CD14-positive monocyte (primary cell): Measurements from ENCODE around the gene BTG2. TPM values are rescaled to one million over a fixed set of nuclear protein-coding genes. Genes with fewer than 3 reads are reported as not detected.

Experiments
- DNase-seq, 3 donors: peaks; one replicate each; pipeline ENCODE4 v3.0.0-alpha.2; 2011 to 2022
- H2AFZ ChIP-seq: 2 replicates; pipeline ENCODE4 v1.6.0; 2012; ENCODE audit warnings: mild to moderate bottlenecking, low read depth, low read length, inconsistent platforms; ENCODE audit not compliant: insufficient read depth, poor library complexity, severe bottlenecking
- H3K27ac ChIP-seq, 2 donors: 1 replicate in 1 of 2; 2 replicates in 1 of 2; pipeline ENCODE4 v1.5.1; 2012 to 2013; ENCODE audit warnings: low read length in 2 of 2, control low read depth in 1 of 2, inconsistent platforms in 1 of 2, low read depth in 1 of 2, mild to moderate bottlenecking in 1 of 2
- H3K27me3 ChIP-seq, 2 donors: one replicate each; pipeline versions ENCODE4 v1.6.0 to v1.6.1; 2011 to 2013; ENCODE audit warnings: low read length in 2 of 2; ENCODE audit not compliant: control insufficient read depth in 2 of 2, insufficient read depth in 2 of 2
- H3K36me3 ChIP-seq, 2 donors: replicated peaks in 1 of 2; 1 replicate in 1 of 2; 2 replicates in 1 of 2; pipeline versions ENCODE4 v1.5.1 to v1.6.1; 2012 to 2013; ENCODE audit warnings: low read length in 2 of 2, control low read depth in 1 of 2, inconsistent platforms in 1 of 2, mild to moderate bottlenecking in 1 of 2; ENCODE audit not compliant: insufficient read depth in 2 of 2, control insufficient read depth in 1 of 2
- H3K4me1 ChIP-seq, 2 donors: 1 replicate in 1 of 2; 2 replicates in 1 of 2; pipeline versions ENCODE4 v1.5.1 to v1.6.1; 2012 to 2013; ENCODE audit warnings: low read length in 2 of 2, control low read depth in 1 of 2, inconsistent platforms in 1 of 2, mild to moderate bottlenecking in 1 of 2, moderate library complexity in 1 of 2; ENCODE audit not compliant: insufficient read depth in 2 of 2, control insufficient read depth in 1 of 2
- H3K4me2 ChIP-seq: replicated peaks from 2 replicates; pipeline ENCODE3; 2012; ENCODE audit warnings: low read length, moderate library complexity, mild to moderate bottlenecking; ENCODE audit not compliant: poor library complexity, severe bottlenecking; ENCODE audit errors: extremely low read depth
- H3K4me3 ChIP-seq, 3 experiments: fragments of 200-600 bp in 1 of 3; sonication (generic) in 1 of 3; replicated peaks in 1 of 3; 1 replicate in 2 of 3; 2 replicates in 1 of 3; pipeline ENCODE4 v1.5.1; 2011 to 2013; ENCODE audit warnings: low read length in 3 of 3, mild to moderate bottlenecking in 3 of 3, control low read depth in 2 of 3, low read depth in 2 of 3, inconsistent platforms in 1 of 3, moderate library complexity in 1 of 3
- H3K79me2 ChIP-seq: 2 replicates; pipeline ENCODE4 v1.6.0; 2012; ENCODE audit warnings: mild to moderate bottlenecking, control low read depth, inconsistent platforms, low read length, moderate library complexity; ENCODE audit not compliant: insufficient read depth
- H3K9ac ChIP-seq: 2 replicates; pipeline ENCODE4 v1.6.0; 2017; ENCODE audit warnings: low read length, mild to moderate bottlenecking; ENCODE audit not compliant: insufficient read depth, poor library complexity, severe bottlenecking
- H3K9me3 ChIP-seq, 2 donors: replicated peaks in 1 of 2; 1 replicate in 1 of 2; 2 replicates in 1 of 2; pipeline versions ENCODE4 v1.5.1 to v1.6.1; 2012 to 2013; ENCODE audit warnings: low read length in 2 of 2, control low read depth in 1 of 2; ENCODE audit not compliant: control insufficient read depth in 1 of 2, insufficient read depth in 1 of 2
- H4K20me1 ChIP-seq: 2 replicates; pipeline ENCODE4 v1.6.0; 2012; ENCODE audit warnings: mild to moderate bottlenecking, low read length, control low read depth, moderate library complexity; ENCODE audit not compliant: insufficient read depth
- H3K27ac Mint-ChIP-seq, 7 donors: one replicate each; pipeline ENCODE4 v1.8.0; 2020; ENCODE audit warnings: mild to moderate bottlenecking in 7 of 7, mixed read lengths in 7 of 7, moderate library complexity in 6 of 7, inconsistent platforms in 2 of 7
- H3K27me3 Mint-ChIP-seq, 3 donors: one replicate each; pipeline ENCODE4 v1.8.0; 2021 to 2022; ENCODE audit warnings: low read depth in 3 of 3, mild to moderate bottlenecking in 3 of 3, mixed read lengths in 3 of 3, moderate library complexity in 3 of 3, inconsistent platforms in 1 of 3
- H3K36me3 Mint-ChIP-seq, 2 donors: one replicate each; pipeline ENCODE4 v1.8.0; 2020; ENCODE audit warnings: mixed read lengths in 2 of 2, inconsistent platforms in 1 of 2, mild to moderate bottlenecking in 1 of 2
- H3K4me1 Mint-ChIP-seq: one replicate; pipeline ENCODE4 v1.8.0; 2020; ENCODE audit warnings: mild to moderate bottlenecking, mixed read lengths
- H3K4me3 Mint-ChIP-seq, 2 donors: one replicate each; pipeline ENCODE4 v1.8.0; 2020; ENCODE audit warnings: mild to moderate bottlenecking in 2 of 2, mixed read lengths in 2 of 2, moderate library complexity in 1 of 2
- H3K9me3 Mint-ChIP-seq, 7 donors: one replicate each; pipeline ENCODE4 v1.8.0; 2020 to 2022; ENCODE audit warnings: mixed read lengths in 7 of 7, mild to moderate bottlenecking in 6 of 7, moderate library complexity in 6 of 7, inconsistent platforms in 2 of 7
- CTCF ChIP-seq: fragments of 200-600 bp; IDR thresholded peaks from one replicate; pipeline ENCODE4 v1.8.0; 2022; ENCODE audit warnings: antibody characterized with exemption, mild to moderate bottlenecking
- WGBS: methylation state at CpG from one replicate; pipeline ENCODE4 v1.1.5; 2013; ENCODE audit warnings: missing lambda C conversion rate; ENCODE audit not compliant: insufficient coverage; 5-methylcytosine and 5-hydroxymethylcytosine counted together
- intact Hi-C, 2 donors: fragments of 100-400 bp; cut with micrococcal nuclease; formaldehyde crosslinking; loops; one replicate each; pipeline versions ENCODE4 v1.15.0 to v1.15.1; 2023
- polyA plus RNA-seq, 3 donors: library from polyadenylated mRNA; depleted of rRNA in 1 of 3; unstranded in 2 of 3; stranded (reverse) in 1 of 3; fragments of 300-500 nt in 2 of 3; fragments of >200 nt in 1 of 3; fragmentation: Illumina TruSeq in 2 of 3; gene quantifications; 1 replicate in 2 of 3; 2 replicates in 1 of 3; pipeline ENCODE4 v1.2.3, GENCODE V29; 2012 to 2021

The BTG2 gene
- polyA plus RNA-seq, 3 donors = 293 to 539 (median 483) TPM

- H3K27ac Mint-ChIP-seq = no peak overlapping the region
- no peak overlapping the region for H2AFZ ChIP-seq
- H3K4me3 Mint-ChIP-seq = peak overlapping the region in 1 of 2 donors; percentile 78
- peak in 2 of 3 donors; percentile 36 to 48 for DNase-seq
- intact Hi-C loops = loop anchor here (5.0 to 10.0 kb wide), 3 partner anchors 35 to 342 kb away; partner anchors contain the start of gene BTG2 (in 1 of the 2)
- peaks cover 19 to 29% of the 10 kb centered on the region in 2 donors for H3K27me3 ChIP-seq
- peaks cover 0 to 5% of the 10 kb centered on the region in 2 donors for H3K9me3 ChIP-seq
- TF ChIP-seq CTCF = peak; percentile 91
- H3K36me3 ChIP-seq = no peaks in the 10 kb centered on the region
- 73% methylated on average over 20 of the region's 23 CpGs for WGBS
- H3K27me3 Mint-ChIP-seq = peaks cover 25 to 32% (median 27%) of the 10 kb centered on the region in 3 donors
- no peaks in the 10 kb centered on the region for H3K4me1 ChIP-seq
- H3K4me2 ChIP-seq = no peak overlapping the region
- H4K20me1 ChIP-seq = no peaks in the 10 kb centered on the region
- H3K9ac ChIP-seq = no peak overlapping the region
- H3K4me1 Mint-ChIP-seq = peaks cover 21% of the 10 kb centered on the region
- H3K27ac ChIP-seq = no peak overlapping the region
- no peak overlapping the region for H3K4me3 ChIP-seq
- no peaks in the 10 kb centered on the region for H3K79me2 ChIP-seq
- H3K36me3 Mint-ChIP-seq = no peaks in the 10 kb centered on the region
- peaks cover 0 to 2% (median 0%) of the 10 kb centered on the region in 7 donors for H3K9me3 Mint-ChIP-seq
Measured at GRCh38 chr1:203342192-203342940, 37.0 kb downstream of the BTG2 start.

- H4K20me1 ChIP-seq = no peaks in the 10 kb centered on the region
- Mint-ChIP-seq H3K36me3 (no peaks in the 10 kb centered on the region), H3K4me3 (peak overlapping the region in 1 of 2 donors; percentile 14), H3K4me1 (peaks cover 21% of the 10 kb centered on the region), H3K9me3 (peaks cover 0 to 2% (median 0%) of the 10 kb centered on the region in 7 donors), H3K27me3 (peaks cover 30 to 32% (median 31%) of the 10 kb centered on the region in 3 donors), H3K27ac (no peak overlapping the region)
- no peak overlapping the region for H3K9ac ChIP-seq
- H2AFZ ChIP-seq = no peak overlapping the region
- TF ChIP-seq CTCF = no peak
- intact Hi-C loops = loop anchor here (5.0 to 10.0 kb wide), 3 partner anchors 37 to 341 kb away; partner anchors contain the start of gene BTG2 (in 1 of the 2)
- no peaks in the 10 kb centered on the region for H3K79me2 ChIP-seq
- H3K27me3 ChIP-seq = peaks cover 19 to 29% of the 10 kb centered on the region in 2 donors
- DNase-seq = no peak
- no peak overlapping the region for H3K4me2 ChIP-seq
- H3K9me3 ChIP-seq = peaks cover 0 to 5% of the 10 kb centered on the region in 2 donors
- WGBS = 96% methylated on average over 4 of the region's 9 CpGs
- H3K4me3 ChIP-seq = no peak overlapping the region
- H3K27ac ChIP-seq = no peak overlapping the region
- no peaks in the 10 kb centered on the region for H3K36me3 ChIP-seq
- no peaks in the 10 kb centered on the region for H3K4me1 ChIP-seq
Measured at GRCh38 chr1:203343956-203344754, 38.8 kb downstream of the BTG2 start.
